Left lung (tissue), 10 donors: Measurements from ENCODE around the gene SIGLEC15. TPM values are rescaled to one million over a fixed set of nuclear protein-coding genes. Genes with fewer than 3 reads are reported as not detected.

Experiments used
- ATAC-seq: fragments of 200-7000 bp; cut with Tn5 transposase; one replicate; pipeline ENCODE4 v1.9.1; 2020; ENCODE audit warnings: moderate library complexity
- DNase-seq, 4 donors: peaks; one replicate each; pipeline ENCODE4 v3.0.0-alpha.2; 2013 to 2020
- H3K27ac ChIP-seq, 2 donors: fragments of 200-600 bp; sonication (generic) in 1 of 2; one replicate each; pipeline versions ENCODE4 v1.5.0 to v1.8.0; 2020 to 2021
- H3K27me3 ChIP-seq, 2 donors: fragments of 200-600 bp; sonication (generic) in 1 of 2; one replicate each; pipeline versions ENCODE4 v1.5.0 to v1.8.0; 2020 to 2021
- H3K36me3 ChIP-seq, 2 donors: fragments of 200-600 bp; sonication (generic) in 1 of 2; one replicate each; pipeline versions ENCODE4 v1.5.0 to v1.8.0; 2020 to 2021
- H3K4me1 ChIP-seq, 2 donors: fragments of 200-600 bp; one replicate each; pipeline ENCODE4 v1.8.0; 2021
- H3K4me3 ChIP-seq, 2 donors: fragments of 200-600 bp; sonication (generic) in 1 of 2; one replicate each; pipeline versions ENCODE4 v1.5.0 to v1.8.0; 2020 to 2021; ENCODE audit warnings: mild to moderate bottlenecking in 1 of 2
- H3K9me3 ChIP-seq, 2 donors: fragments of 200-600 bp; sonication (generic) in 1 of 2; one replicate each; pipeline versions ENCODE4 v1.5.0 to v1.8.0; 2020 to 2021
- CTCF ChIP-seq, 2 donors: fragments of 200-600 bp; sonication (generic) in 1 of 2; IDR thresholded peaks; one replicate each; pipeline versions ENCODE4 v1.5.0 to v1.8.0; 2021; ENCODE audit warnings: antibody characterized with exemption in 2 of 2
- intact Hi-C, 2 donors: fragments of 100-400 bp; cut with DNase I; formaldehyde crosslinking; loops; one replicate each; pipeline versions ENCODE4 v1.11.2 to v1.14.2; 2022
- polyA plus RNA-seq, 6 donors: library from polyadenylated mRNA; unstranded; fragments of 120-200 nt; gene quantifications; one replicate each; pipeline ENCODE4 v1.2.1, GENCODE V29; 2013; ENCODE audit not compliant: insufficient read length in 6 of 6
- total RNA-seq, 2 donors: library from RNA; stranded (reverse); fragmentation: NEBNext Ultra II Directional; extraction: Animal tissue kit (Norgen Biotek cat#: 25700); gene quantifications; one replicate each; pipeline ENCODE4 v1.2.1, GENCODE V29; 2021
- donor health status: DM: no; HTN: yes; CAD: no.
- donor health status: DM: no; HTN: no; CAD: no.

Gene SIGLEC15
- total and polyA plus RNA-seq, 8 donors, result 0.19 to 0.47 (median 0.33) TPM

DNA sequence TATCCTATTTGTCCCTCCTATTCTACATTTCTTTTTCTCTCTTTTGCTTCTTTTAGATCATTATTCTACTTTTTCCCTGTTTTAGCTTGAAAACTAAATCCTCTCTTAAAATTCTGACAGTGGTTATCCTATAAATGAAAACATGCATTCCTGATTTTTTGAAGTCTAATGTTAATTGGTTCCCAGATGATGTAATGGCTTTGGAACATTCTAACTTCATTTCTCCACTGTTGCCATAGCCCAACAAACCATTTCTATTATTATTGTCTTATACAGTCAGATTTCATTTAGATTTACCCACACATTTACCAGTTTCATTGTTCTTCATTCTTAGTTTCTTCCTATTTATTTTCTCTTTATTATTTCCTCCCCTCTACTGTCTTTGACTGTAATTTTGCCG lies 36.5 kb downstream of the SIGLEC15 start:
- Histone ChIP-seq H3K27ac (no peak overlapping the region), H3K4me3 (no peak overlapping the region), H3K36me3 (peaks cover 0 to 100% of the 10 kb centered on the region in 2 donors), H3K4me1 (peaks cover 0 to under 1% of the 10 kb centered on the region in 2 donors), H3K9me3 (no peaks in the 10 kb centered on the region), H3K27me3 (no peaks in the 10 kb centered on the region)
- DNase-seq (no peak), ATAC-seq (no peak)
- TF ChIP-seq CTCF (IDR thresholded peaks at IDR 0.05), result no peak
- intact Hi-C loops, result no loop called here

- H3K27ac ChIP-seq, result no peak overlapping the region
- peaks cover 0 to 100% of the 10 kb centered on the region in 2 donors for H3K36me3 ChIP-seq
- no peaks in the 10 kb centered on the region for H3K27me3 ChIP-seq
- ATAC-seq (no peak), DNase-seq (no peak)
- intact Hi-C loops, result no loop called here
- no peak overlapping the region for H3K4me3 ChIP-seq
- H3K9me3 ChIP-seq, result no peaks in the 10 kb centered on the region
- TF ChIP-seq CTCF (IDR thresholded peaks at IDR 0.05), result no peak
- no peaks in the 10 kb centered on the region for H3K4me1 ChIP-seq
Measured at GRCh38 chr18:45863469-45863868, 38.0 kb downstream of the SIGLEC15 start.

DNA sequence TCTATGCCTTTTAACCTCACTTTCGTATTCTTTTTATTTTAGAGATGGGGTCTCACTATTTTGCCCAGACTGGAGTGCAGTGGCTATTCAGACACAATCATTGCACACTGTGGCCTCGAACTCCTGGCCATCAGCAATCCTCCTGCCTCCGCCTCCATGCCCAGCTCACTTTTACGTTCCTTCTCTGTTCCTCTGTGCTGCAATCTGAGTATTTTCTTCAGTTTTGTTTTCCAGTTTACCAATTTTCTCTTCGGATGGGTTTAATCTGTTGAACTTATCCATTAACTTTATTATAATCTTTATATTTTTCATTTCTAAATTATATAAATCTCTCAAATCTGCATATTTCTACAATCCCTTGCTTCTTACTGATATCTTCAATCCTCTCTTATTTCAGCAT lies 38.6 kb downstream of the SIGLEC15 start:
- TF ChIP-seq CTCF (IDR thresholded peaks at IDR 0.05), result no peak

DNA sequence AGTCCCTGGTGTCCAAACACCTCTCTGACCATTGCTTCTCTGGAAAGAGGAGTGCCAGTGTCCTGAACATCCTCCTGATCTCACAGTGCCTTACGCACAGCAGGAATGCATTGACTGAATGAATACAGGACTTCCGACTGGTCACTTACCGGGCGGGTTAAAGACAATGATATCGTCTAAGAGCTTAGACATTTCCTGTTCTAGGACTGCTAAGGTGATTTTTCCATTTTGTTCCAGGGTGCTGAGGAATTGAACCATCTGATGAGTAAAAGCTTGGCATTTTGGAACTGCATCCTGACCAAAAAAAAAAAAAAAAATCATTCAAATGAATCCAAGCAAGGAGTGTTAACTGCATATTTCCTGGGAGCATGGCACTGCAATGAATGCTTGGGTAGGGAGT lies 40.0 kb downstream of the SIGLEC15 start:
- Histone ChIP-seq H3K4me1 (no peaks in the 10 kb centered on the region), H3K36me3 (peaks cover 0 to 93% of the 10 kb centered on the region in 2 donors), H3K4me3 (no peak overlapping the region), H3K27me3 (no peaks in the 10 kb centered on the region), H3K9me3 (no peaks in the 10 kb centered on the region), H3K27ac (no peak overlapping the region)
- ATAC-seq (no peak), DNase-seq (no peak)
- TF ChIP-seq CTCF (IDR thresholded peaks at IDR 0.05), result no peak
- intact Hi-C loops, result no loop called here

More for the DNA sequence above, 38.6 kb downstream of the SIGLEC15 start:
- Histone ChIP-seq H3K9me3 (no peaks in the 10 kb centered on the region), H3K27ac (no peak overlapping the region), H3K4me1 (no peaks in the 10 kb centered on the region), H3K36me3 (peaks cover 0 to 99% of the 10 kb centered on the region in 2 donors), H3K4me3 (no peak overlapping the region), H3K27me3 (no peaks in the 10 kb centered on the region)
- no peak for DNase-seq
- no peak for ATAC-seq
- intact Hi-C loops, result no loop called here

GRCh38 chr18:45870419-45870818 lies 44.9 kb downstream of the SIGLEC15 start:
- TF ChIP-seq CTCF (IDR thresholded peaks at IDR 0.05), result no peak
- intact Hi-C loops, result no loop called here

More at GRCh38 chr18:45870419-45870818, 44.9 kb downstream of the SIGLEC15 start:
- no peak overlapping the region for H3K27ac ChIP-seq
- no peak for ATAC-seq
- H3K4me1 ChIP-seq, result no peaks in the 10 kb centered on the region
- DNase-seq, result no peak
- no peaks in the 10 kb centered on the region for H3K27me3 ChIP-seq
- H3K36me3 ChIP-seq, result peaks cover 0 to 85% of the 10 kb centered on the region in 2 donors
- no peak overlapping the region for H3K4me3 ChIP-seq
- no peaks in the 10 kb centered on the region for H3K9me3 ChIP-seq
